Transverse colon (tissue), 4 donors: Measurements from ENCODE around the gene STK10. TPM values are rescaled to one million over a fixed set of nuclear protein-coding genes. Genes with fewer than 3 reads are reported as not detected.

Source experiments
- DNase-seq: peaks from one replicate; pipeline ENCODE4 v3.0.0-alpha.2; 2019
- H3K27ac ChIP-seq, 4 donors: fragments of 200-600 bp; sonication (generic); 2 replicates each; pipeline ENCODE4 v1.5.1; 2016 to 2018; ENCODE audit warnings: inconsistent platforms in 4 of 4
- H3K27me3 ChIP-seq: fragments of 200-600 bp; sonication (generic); 2 replicates; pipeline ENCODE4 v1.5.1; 2017; ENCODE audit warnings: inconsistent platforms
- H3K36me3 ChIP-seq, 4 donors: fragments of 200-600 bp; sonication (generic); 2 replicates each; pipeline ENCODE4 v1.5.1; 2017 to 2019; ENCODE audit warnings: inconsistent platforms in 4 of 4
- H3K4me1 ChIP-seq, 4 donors: fragments of 200-600 bp; sonication (generic); 2 replicates each; pipeline ENCODE4 v1.5.1; 2017 to 2020; ENCODE audit warnings: inconsistent platforms in 4 of 4
- H3K4me3 ChIP-seq, 4 donors: fragments of 200-600 bp; sonication (generic); 1 replicate in 1 of 4; 2 replicates in 3 of 4; pipeline versions ENCODE4 v1.5.1 to v1.6.1; 2017 to 2019; ENCODE audit warnings: inconsistent platforms in 4 of 4
- H3K9me3 ChIP-seq, 2 donors: fragments of 200-600 bp; sonication (generic); 2 replicates each; pipeline ENCODE4 v1.5.1; 2017 to 2019; ENCODE audit warnings: inconsistent platforms in 2 of 2
- CTCF ChIP-seq, 5 experiments: fragments of 200-600 bp in 3 of 5; fragments of 450-650 bp in 2 of 5; sonication (generic) in 3 of 5; IDR thresholded peaks; 1 replicate in 2 of 5; 2 replicates in 3 of 5; pipeline ENCODE4 v1.5.1; 2016 to 2017; ENCODE audit warnings: antibody characterized with exemption in 5 of 5, inconsistent platforms in 3 of 5, mild to moderate bottlenecking in 2 of 5, moderate library complexity in 1 of 5
- EP300 ChIP-seq: sonication (generic); formaldehyde crosslinking; IDR thresholded peaks from one replicate; pipeline ENCODE4 v1.6.1; 2017; ENCODE audit warnings: antibody characterized with exemption, low read depth
- POLR2A ChIP-seq: fragments of 450-650 bp; IDR thresholded peaks from one replicate; pipeline ENCODE4 v1.6.1; 2016; ENCODE audit warnings: antibody characterized with exemption, mild to moderate bottlenecking, moderate library complexity
- POLR2AphosphoS5 ChIP-seq, 3 donors: sonication (generic); formaldehyde crosslinking; IDR thresholded peaks; one replicate each; pipeline ENCODE4 v1.6.1; 2016; ENCODE audit warnings: antibody characterized with exemption in 3 of 3
- WGBS, 2 donors: methylation state at CpG; one replicate each; pipeline ENCODE4 v1.1.5; 2018; ENCODE audit warnings: low coverage in 1 of 2; 5-methylcytosine and 5-hydroxymethylcytosine counted together
- in situ Hi-C, 4 donors: fragments of 200-750 bp; cut with MboI; loops; one replicate each; pipeline versions ENCODE4 v1.15.0 to v1.15.1; 2017; ENCODE audit warnings: low sequenced_read_pairs in 3 of 4, low pct_ligation_motif_present in 1 of 4, low pct_unique_long_range_greater_than_20kb in 1 of 4
- intact Hi-C: fragments of 100-400 bp; cut with DNase I; formaldehyde crosslinking; loops from one replicate; pipeline ENCODE4 v1.15.1; 2023; ENCODE audit warnings: low total_unique reads
- total RNA-seq, 4 donors: library from RNA; depleted of rRNA; stranded (reverse); fragments of >200 nt; gene quantifications; one replicate each; pipeline ENCODE4 v1.1.0, GENCODE V29; 2016

STK10 gene
- total RNA-seq, 4 donors from 2014 or later, result 21.2 to 207 (median 49.3) TPM

DNA sequence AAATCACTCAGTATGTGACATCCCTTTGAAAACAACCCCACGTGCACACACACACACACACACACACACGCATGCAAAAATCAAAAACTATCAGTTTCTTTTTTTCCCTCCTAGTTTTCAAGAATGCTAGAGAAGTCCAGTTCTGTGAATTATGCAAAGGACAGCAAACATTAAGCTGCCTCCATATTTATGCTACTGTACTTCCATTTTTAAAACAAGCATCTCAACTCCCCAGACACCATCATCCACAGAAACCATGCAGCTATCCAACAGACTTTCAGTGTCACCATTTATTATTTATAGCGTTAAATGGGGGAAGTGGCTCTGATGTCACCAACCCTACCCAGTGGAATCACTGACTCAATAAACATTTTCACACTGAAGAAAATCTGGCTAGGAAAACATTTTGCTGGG is 183.2 kb downstream of the STK10 start:
- peaks cover 21 to 63% (median 42%) of the 10 kb centered on the region in 4 donors for H3K4me1 ChIP-seq
- intact Hi-C loops (no loop called here), in situ Hi-C loops (no loop called here)
- DNase-seq, result no peak
- peak overlapping the region in 3 of 4 donors; percentile 85 to 95 (median 89) for H3K4me3 ChIP-seq
- H3K27me3 ChIP-seq, result no peaks in the 10 kb centered on the region
- peak overlapping the region; percentile 95 to 96 (median 96) for H3K27ac ChIP-seq
- WGBS, 2 donors, result 28 to 50% methylated on average over 2 to 3 of the region's 3 CpGs
- no peak for TF ChIP-seq EP300
- no peak for TF ChIP-seq POLR2AphosphoS5 (IDR thresholded peaks at IDR 0.05)
- no peak for TF ChIP-seq POLR2A
- no peak for TF ChIP-seq CTCF (IDR thresholded peaks at IDR 0.05)
- no peaks in the 10 kb centered on the region for H3K9me3 ChIP-seq
- no peaks in the 10 kb centered on the region for H3K36me3 ChIP-seq

GRCh38 chr5:172003746-172004145 is 184.3 kb downstream of the STK10 start:
- H3K27me3 ChIP-seq, result no peaks in the 10 kb centered on the region
- in situ Hi-C loops (no loop called here), intact Hi-C loops (no loop called here)
- H3K9me3 ChIP-seq, result no peaks in the 10 kb centered on the region
- peak overlapping the region in 1 of 4 donors; percentile 3 for H3K27ac ChIP-seq
- TF ChIP-seq POLR2A (no peak), POLR2AphosphoS5 (IDR thresholded peaks at IDR 0.05) (no peak), CTCF (IDR thresholded peaks at IDR 0.05) (no peak), EP300 (no peak)
- 40 to 67% methylated on average over 1 of the region's 1 CpG for WGBS, 2 donors
- no peak for DNase-seq
- no peaks in the 10 kb centered on the region for H3K36me3 ChIP-seq
- H3K4me1 ChIP-seq, result peaks cover 21 to 74% (median 42%) of the 10 kb centered on the region in 4 donors
- no peak overlapping the region for H3K4me3 ChIP-seq

DNA sequence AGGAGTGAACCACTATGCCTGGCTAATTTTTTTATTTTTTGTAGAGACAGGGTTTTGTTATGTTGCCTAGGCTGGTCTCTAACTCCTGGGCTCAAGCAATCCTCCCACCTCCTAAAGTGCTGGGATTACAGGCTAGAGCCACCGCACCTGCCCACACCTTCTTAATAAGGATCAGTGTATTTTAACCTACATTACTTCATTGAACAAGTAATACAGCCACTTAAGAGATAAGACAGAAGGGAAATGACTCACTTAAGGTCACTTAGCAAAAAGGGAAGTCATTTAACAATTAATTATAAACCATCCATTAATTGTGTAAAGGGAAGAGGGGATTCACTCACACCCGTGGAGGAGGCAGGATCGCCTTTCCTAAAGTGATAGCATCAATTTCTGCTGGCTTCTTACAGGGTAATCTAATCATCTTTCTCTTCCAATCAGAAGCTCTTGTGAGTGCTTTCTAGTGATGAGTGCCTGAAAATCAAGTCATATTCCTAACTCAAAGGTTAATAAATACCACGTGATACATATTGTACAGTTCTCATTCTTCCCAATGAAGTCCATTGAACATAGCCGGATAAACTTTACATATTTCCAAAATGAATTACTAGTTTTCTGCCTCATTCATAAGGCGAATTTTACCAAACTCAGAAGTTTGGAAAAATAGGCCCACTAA is 185.0 kb downstream of the STK10 start:
- DNase-seq, result no peak
- Histone ChIP-seq H3K27ac (no peak overlapping the region), H3K9me3 (no peaks in the 10 kb centered on the region), H3K36me3 (no peaks in the 10 kb centered on the region), H3K4me1 (peaks cover 21 to 74% (median 42%) of the 10 kb centered on the region in 4 donors), H3K4me3 (no peak overlapping the region), H3K27me3 (no peaks in the 10 kb centered on the region)
- 66 to 73% methylated on average over 6 of the region's 6 CpGs for WGBS, 2 donors
- in situ Hi-C loops (no loop called here), intact Hi-C loops (no loop called here)
- TF ChIP-seq CTCF (IDR thresholded peaks at IDR 0.05), result no peak
- TF ChIP-seq POLR2AphosphoS5 (IDR thresholded peaks at IDR 0.05), result no peak
- TF ChIP-seq POLR2A, result no peak
- no peak for TF ChIP-seq EP300

- intact Hi-C loops (no loop called here), in situ Hi-C loops (no loop called here)
- Histone ChIP-seq H3K36me3 (no peaks in the 10 kb centered on the region), H3K4me3 (no peak overlapping the region), H3K4me1 (peaks cover 17 to 74% (median 35%) of the 10 kb centered on the region in 4 donors), H3K27ac (no peak overlapping the region), H3K27me3 (no peaks in the 10 kb centered on the region), H3K9me3 (no peaks in the 10 kb centered on the region)
- DNase-seq, result no peak
- TF ChIP-seq CTCF (IDR thresholded peaks at IDR 0.05), result peak; percentile 24 to 32 (median 25)
- TF ChIP-seq POLR2A, result no peak
- WGBS, 2 donors, result 22 to 54% methylated on average over 2 of the region's 2 CpGs
These were observed 185.7 kb downstream of the STK10 start for GRCh38 chr5:172002310-172002709.
